Dedifferentiated amniotic fluid mesenchymal stem cell (primary cell): ENCODE data around the gene TMEM269.

Source experiments
- DNase-seq: peaks from one replicate; pipeline ENCODE4 v3.0.0-alpha.2; 2016; ENCODE audit errors: extremely low spot score

The TMEM269 gene

GRCh38 chr1:42847721-42848460, 63.1 kb downstream of the TMEM269 start:
- no peak for DNase-seq

- DNase-seq, result no peak
Observed at GRCh38 chr1:42848823-42849537, 64.2 kb downstream of the TMEM269 start.

GRCh38 chr1:42849944-42850343, 65.2 kb downstream of the TMEM269 start:
- no peak for DNase-seq
